ENCODE results near the gene TNFSF12.

Gene TNFSF12

DNA sequence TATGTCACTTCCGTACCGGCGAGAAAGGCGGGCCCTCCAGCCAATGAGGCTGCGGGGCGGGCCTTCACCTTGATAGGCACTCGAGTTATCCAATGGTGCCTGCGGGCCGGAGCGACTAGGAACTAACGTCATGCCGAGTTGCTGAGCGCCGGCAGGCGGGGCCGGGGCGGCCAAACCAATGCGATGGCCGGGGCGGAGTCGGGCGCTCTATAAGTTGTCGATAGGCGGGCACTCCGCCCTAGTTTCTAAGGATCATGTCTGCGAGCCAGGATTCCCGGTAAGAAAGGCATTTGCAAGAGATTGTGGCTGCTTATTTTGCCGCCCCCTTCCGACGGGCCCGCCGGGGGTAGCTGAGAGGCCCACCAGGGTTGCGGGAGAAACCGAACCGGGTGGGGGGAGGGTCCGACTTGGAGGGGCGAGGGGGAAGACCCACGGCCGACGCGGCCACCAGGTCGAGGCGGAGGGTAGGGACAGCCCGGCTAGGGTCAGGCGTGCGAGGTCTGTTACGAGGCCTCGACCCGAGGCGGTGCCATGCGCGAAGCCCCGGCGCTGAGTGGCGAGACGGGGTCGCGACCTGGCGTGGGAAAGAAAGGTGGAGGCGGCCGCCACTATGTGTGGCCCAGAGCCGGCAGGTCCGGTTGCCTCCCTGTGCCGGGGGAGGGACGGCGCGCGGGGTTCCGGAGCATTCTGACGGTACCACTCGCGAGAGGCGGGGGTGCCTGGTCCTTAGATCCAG, 23.9 kb downstream of the TNFSF12 start:
- peak; percentile 94 for DNase-seq

DNA sequence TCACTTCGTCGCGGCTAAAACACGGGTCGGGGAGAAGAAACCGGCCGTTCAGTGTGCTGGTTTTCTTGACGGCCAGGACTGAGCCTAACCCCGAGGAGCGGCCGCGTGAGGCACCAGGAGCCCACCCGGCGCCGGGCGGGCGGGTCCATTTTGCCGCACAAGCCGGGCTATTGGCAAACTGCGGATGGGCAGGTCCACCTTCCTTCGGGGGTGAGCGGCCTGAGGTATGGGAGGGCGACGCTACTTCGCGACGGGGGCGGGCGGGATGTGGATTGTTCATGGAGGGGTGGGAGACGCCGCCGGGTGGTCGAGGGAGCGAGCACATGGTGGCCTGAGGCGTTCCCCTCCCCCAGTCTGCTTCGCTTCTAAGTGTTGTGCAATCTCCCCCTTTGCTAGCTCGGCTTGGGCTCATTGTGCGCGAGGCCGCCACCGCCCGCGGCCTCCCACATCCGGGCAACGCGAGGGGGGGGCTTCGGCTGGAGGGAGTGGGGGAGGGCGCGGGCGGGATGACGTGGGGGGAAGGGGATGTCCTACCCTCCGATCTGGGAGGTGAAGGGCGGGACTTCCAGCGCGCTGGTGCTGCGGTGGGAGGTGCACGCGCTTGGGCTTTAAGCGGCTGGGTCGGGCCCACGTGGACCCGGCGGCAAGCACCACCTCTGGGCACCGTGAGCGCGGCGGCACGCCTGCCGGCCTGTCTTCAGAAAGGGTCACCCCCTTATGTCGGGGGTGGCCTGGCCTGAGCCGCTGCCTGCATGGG, 24.6 kb downstream of the TNFSF12 start:
- peak; percentile 72 for DNase-seq

DNA sequence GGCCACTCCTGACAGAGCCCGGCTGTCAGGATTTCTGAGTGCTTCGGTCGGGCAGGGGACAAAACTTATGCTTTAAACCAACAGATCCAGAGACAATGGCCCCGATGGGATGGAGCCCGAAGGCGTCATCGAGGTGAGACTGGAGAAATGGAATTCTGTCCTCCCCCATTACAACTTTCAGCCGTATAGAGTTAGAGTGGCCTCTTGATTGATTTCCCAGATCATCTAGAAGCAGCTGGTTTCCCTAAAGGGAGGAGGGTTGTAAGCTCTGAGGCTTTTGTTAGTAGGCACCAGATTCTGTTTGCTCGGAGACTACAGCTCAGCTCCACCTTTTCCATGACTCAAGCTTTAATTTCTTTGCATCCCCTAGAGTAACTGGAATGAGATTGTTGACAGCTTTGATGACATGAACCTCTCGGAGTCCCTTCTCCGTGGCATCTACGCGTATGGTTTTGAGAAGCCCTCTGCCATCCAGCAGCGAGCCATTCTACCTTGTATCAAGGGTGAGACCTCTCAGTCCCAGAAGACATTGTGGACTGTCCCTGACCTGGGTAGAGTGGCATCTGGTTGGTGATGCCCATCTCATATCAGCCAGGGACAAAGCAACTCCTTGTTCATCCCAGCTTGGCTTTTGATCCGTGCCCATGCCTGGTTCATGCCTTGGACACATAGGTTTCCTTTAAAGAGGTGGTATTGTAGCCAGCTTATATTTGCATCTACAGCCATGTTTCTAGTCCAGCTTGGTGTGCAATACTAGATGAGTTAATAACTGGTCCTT, 25.5 kb downstream of the TNFSF12 start:
- DNase-seq = no peak

DNA sequence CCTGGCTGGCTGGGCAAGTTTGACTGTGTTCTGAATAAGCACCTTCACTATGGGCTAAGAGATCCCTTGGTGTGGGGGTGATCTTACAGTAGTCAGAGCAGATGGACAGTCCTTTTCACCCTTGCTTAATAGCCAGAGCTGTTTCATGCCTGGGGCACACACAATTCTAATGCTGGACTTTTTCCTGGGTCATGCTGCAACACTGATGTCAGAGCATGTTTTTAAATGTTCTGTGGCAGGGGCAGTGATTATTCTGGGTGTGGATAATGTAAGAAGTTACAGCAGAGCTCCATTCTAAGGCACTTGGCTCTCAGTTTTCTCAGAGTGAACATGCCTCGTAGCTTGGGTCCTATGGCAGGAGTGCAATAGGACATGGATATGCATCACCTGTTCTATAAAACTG, 26.6 kb downstream of the TNFSF12 start:
- DNase-seq = no peak

DNA sequence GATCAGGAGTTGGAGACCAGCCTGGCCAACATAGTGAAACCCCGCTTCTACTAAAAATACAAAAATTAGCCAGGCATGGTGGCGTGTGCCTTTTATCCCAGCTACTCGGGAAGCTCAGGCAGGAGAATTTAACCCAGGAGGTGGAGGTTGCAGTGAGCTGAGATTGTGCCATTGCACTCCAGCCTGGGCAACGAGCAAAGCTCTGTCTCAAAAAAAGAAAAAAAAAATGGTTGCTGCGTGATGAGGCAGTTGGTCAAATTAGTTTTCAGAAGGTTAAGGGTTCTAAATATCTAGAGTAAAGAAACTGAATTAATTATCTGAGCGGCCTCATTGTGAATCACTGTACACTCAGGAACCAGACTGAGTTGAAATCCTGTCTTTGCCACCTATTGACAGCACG, 27.1 kb downstream of the TNFSF12 start:
- no peak for DNase-seq

GRCh38 chr17:7576432-7576937, 27.6 kb downstream of the TNFSF12 start:
- DNase-seq = no peak

- no peak for DNase-seq
Measured at GRCh38 chr17:7577327-7578199, 28.7 kb downstream of the TNFSF12 start.

DNA sequence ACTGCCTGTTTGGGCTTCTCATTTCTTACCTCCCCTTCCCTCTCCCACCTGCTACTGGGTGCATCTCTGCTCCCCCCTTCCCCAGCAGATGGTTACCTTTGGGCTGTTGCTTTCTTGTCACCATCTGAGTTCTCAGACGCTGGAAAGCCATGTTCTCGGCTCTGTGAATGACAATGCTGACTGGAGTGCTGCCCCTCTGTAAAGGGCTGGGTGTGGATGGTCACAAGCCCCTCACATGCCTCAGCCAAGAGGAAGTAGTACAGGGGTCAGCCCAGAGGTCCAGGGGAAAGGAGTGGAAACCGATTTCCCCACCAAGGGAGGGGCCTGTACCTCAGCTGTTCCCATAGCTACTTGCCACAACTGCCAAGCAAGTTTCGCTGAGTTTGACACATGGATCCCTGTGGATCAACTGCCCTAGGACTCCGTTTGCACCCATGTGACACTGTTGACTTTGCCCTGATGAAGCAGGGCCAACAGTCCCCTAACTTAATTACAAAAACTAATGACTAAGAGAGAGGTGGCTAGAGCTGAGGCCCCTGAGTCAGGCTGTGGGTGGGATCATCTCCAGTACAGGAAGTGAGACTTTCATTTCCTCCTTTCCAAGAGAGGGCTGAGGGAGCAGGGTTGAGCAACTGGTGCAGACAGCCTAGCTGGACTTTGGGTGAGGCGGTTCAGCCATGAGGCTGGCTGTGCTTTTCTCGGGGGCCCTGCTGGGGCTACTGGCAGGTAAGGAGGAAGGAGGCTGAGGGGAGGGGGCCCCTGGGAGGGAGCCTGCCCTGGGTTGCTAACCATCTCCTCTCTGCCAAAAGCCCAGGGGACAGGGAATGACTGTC, 30.4 kb downstream of the TNFSF12 start, which contains the start of gene CD68:
TSS of gene CD68 (plus strand) at position 638 of the 833 bp plus-strand sequence. CDS start at position 678, 40 bp downstream.
- peak; percentile 7 for DNase-seq

DNA sequence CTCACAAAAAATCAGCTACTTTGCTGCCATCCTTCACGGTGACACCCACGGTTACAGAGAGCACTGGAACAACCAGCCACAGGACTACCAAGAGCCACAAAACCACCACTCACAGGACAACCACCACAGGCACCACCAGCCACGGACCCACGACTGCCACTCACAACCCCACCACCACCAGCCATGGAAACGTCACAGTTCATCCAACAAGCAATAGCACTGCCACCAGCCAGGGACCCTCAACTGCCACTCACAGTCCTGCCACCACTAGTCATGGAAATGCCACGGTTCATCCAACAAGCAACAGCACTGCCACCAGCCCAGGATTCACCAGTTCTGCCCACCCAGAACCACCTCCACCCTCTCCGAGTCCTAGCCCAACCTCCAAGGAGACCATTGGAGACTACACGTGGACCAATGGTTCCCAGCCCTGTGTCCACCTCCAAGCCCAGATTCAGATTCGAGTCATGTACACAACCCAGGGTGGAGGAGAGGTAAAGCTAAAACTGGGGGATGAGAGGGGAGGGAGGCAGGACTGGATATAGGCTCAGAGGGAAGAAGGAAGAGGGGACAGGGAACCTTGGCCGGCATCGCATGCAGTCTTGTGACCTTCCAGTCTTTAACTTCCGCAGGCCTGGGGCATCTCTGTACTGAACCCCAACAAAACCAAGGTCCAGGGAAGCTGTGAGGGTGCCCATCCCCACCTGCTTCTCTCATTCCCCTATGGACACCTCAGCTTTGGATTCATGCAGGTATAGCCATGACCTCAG, 31.2 kb downstream of the TNFSF12 start:
- no peak for DNase-seq

DNA sequence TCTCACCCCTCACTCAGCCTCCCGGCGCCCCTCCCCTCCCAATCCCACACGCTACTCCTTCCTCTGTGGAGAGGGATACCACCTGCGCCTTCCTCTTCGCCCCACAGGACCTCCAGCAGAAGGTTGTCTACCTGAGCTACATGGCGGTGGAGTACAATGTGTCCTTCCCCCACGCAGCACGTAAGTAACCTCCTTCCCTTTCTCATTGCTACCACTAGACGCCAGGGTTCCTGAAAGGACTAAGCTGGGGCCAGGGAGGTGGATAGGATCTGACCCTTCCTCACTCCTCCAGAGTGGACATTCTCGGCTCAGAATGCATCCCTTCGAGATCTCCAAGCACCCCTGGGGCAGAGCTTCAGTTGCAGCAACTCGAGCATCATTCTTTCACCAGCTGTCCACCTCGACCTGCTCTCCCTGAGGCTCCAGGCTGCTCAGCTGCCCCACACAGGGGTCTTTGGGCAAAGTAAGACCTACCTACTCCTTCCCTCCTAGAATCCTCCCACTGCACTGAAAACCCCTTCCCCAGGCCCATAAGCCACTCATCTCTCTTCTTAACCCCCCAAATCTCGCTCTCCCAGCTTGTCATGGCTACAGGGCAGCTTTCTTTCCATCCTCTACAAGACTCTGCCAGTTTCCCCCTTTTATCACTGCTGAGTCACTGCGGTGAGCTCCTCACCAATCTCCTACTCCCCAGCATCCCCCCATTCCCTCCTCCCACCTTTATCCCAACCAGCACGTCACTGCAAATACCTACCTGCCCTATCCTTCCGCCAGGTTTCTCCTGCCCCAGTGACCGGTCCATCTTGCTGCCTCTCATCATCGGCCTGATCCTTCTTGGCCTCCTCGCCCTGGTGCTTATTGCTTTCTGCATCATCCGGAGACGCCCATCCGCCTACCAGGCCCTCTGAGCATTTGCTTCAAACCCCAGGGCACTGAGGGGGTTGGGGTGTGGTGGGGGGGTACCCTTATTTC, 32.0 kb downstream of the TNFSF12 start:
- no peak for DNase-seq

DNA sequence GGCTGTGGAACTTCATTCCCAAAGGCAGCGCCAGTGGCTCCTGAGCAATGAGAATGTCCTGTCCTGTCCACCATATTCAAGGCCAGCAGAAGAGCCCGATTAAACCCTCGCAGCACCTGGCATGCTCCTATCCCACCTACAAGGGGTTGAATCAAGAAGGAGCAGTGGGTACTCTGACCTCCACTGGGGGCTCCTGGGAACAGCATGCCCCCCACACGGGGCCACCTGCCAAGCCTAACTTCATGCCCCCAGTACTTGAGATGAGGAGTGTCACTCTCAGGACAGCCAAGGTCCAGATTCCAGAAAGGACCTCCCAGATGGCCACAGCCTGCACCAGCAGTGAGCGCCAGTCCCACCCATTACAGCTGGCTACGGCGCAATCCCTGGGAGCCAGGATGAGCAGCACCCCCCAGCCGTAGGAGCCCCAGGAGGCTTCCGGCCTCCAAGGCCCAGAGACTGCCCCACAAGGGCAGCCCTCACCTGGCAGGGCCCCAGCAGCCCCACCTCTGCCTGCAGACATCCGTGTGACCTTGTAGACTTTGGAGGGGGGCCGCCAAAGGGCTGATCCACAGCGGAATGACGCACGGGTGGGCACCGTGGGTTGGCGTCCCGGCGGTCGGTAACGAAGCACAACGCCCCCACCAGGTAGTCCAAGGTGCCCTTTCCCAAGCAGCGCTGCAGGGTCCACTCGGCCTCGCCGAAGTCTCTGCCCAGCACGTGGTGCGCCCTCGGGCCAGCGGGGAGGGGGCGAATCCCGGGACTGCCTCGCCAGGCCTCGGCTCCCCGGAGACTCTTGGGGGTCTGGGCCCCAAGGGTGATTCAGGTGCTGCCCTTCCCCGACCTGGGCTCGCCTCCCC, 33.8 kb downstream of the TNFSF12 start:
- no peak for DNase-seq

DNA sequence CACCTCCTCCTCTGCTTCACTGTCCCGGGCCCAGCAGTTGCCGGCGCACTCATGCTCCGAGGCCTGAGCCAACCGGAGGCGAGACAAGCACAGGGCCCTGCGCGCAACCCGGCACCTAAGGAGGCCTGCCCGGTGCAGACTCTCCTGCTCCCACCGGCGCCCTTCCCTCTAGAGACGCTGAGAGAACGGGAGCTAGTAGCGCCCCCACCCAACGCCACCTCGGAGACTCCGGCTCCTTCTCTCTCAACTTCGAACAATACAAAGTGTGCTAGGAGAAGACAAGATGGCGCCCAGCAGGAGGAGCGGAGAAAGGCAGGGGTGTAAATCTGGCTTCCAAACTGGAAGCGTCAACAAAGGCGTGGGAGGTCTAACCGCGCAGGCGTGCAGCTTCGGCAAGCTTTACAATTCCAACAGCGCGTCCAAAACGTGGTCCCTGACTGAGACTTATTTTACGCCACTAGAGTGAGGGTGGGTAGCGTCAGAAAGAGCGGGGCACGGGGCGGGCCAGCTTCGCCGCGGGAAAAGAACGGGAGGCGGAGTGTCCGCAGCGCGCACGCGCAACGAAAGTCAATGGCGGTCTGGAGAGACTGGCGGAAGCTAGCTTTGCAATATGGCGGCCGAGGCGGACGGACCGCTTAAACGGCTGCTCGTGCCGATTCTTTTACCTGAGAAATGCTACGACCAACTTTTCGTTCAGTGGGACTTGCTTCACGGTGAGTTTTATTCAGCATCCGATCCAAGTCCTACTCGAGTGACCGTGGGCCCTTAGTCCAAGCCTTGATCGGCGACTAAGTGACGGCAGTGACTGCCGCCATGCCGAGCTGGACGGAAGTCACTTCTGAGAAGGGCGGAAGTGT, 34.6 kb downstream of the TNFSF12 start, which contains the start of gene MPDU1:
TSS of gene MPDU1 (plus strand) at position 600 of the 857 bp plus-strand sequence. CDS start at position 611, 11 bp downstream.
- peak; percentile 85 for DNase-seq

DNA sequence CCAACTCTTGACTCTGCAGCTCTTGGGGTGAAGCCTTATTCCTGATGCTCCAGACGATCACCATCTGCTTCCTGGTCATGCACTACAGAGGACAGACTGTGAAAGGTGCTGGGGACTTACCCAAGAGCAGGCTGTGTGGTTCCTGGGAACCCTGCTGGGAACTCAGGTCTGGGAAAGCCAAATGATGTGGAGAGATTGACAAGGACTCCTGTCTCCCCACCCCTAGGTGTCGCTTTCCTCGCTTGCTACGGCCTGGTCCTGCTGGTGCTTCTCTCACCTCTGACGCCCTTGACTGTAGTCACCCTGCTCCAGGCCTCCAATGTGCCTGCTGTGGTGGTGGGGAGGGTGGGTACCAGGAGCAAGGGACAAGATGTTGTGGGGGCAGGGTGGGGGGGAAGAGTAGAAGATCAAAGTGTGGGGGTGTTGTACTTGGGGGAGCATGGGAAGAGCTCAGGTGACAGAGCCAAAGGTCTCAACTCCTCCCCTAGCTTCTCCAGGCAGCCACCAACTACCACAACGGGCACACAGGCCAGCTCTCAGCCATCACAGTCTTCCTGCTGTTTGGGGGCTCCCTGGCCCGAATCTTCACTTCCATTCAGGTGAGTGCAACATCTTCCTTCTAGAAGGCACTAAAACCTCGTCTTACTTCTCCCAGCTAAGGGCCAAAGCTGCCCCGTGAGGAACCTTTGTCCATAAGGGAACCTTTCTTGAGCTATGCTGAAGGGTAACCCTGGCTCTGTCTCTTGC, 38.0 kb downstream of the TNFSF12 start:
- no peak for DNase-seq

DNA sequence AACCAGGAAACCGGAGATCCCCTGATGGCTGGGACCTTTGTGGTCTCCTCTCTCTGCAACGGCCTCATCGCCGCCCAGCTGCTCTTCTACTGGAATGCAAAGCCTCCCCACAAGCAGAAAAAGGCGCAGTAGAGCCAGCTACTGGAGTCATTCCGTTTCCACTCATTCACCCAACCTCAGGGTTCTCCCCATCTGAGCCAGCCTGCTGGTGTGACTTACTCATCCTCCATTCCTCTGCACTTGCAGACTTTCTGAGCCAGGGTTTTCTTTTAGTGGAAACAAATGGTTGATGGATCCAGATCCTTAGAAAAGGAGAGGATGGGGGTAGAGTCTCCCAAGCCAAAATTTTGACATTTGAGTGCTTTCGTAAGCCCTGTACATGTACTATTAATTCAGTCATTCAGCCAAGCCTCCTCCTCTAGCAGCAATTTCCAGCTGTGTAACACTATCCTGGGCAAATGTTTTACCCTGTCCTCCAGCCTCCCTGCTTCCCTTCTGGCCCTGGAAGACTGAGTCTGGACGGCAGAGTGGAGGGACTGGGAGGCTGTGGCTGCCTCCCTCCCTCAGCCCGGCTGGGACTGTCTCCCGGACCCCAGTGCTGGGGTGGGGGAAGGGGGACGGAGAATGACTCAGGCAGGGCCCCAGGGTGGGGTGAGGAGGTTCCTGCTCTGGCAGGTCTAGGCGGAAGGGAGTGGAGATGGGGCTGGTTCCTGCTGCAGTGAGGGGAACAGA, 38.7 kb downstream of the TNFSF12 start:
- no peak for DNase-seq

DNA sequence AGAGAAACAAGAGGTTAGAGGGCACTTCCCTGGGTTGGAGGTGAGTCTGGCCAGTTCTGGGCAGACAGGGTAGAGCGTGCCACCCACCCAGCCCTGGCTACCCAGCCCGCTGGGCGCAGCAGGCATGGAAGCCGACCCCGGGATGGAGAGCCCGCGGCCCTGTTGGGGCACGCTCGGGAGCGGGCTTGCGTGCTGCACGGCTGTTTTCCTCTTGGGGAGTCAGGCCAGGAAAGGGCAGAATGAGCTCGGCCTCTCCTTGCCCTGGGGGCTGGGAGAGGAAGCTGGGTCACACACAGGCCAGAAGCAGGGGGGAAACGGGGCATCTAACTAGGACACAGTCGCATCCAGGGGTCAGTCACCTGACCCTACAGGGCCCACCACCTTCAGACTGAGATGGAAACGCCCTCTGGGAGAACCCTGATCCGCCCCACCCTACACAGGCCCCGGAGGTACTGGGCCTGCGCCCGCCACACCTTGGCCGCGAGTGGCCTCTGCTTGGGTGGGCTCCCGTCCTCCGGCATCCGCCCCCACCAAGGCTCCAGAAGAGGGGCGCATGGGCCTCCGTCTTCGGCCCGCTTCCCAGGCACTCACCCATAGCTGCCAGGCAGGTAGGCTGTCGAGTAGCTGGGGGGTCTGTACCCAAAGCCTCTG, 39.8 kb downstream of the TNFSF12 start:
- no peak for DNase-seq
